Measurements from ENCODE around the gene SPAG4. TPM values are rescaled to one million over a fixed set of nuclear protein-coding genes. Genes with fewer than 3 reads are reported as not detected.

The SPAG4 gene
- total and polyA plus RNA-seq, 10 of the 15 experiments (the other 5 are each of a cell fraction or from before 2014, with no cell fraction given), result 0.90 to 12.5 (median 2.4) TPM

- no peak for TF ChIP-seq NFXL1 (IDR thresholded peaks at IDR 0.05; ENCODE audit: borderline replicate concordance)
Observed at GRCh38 chr20:35621560-35621946, 5.9 kb downstream of the SPAG4 start (continued).

DNA sequence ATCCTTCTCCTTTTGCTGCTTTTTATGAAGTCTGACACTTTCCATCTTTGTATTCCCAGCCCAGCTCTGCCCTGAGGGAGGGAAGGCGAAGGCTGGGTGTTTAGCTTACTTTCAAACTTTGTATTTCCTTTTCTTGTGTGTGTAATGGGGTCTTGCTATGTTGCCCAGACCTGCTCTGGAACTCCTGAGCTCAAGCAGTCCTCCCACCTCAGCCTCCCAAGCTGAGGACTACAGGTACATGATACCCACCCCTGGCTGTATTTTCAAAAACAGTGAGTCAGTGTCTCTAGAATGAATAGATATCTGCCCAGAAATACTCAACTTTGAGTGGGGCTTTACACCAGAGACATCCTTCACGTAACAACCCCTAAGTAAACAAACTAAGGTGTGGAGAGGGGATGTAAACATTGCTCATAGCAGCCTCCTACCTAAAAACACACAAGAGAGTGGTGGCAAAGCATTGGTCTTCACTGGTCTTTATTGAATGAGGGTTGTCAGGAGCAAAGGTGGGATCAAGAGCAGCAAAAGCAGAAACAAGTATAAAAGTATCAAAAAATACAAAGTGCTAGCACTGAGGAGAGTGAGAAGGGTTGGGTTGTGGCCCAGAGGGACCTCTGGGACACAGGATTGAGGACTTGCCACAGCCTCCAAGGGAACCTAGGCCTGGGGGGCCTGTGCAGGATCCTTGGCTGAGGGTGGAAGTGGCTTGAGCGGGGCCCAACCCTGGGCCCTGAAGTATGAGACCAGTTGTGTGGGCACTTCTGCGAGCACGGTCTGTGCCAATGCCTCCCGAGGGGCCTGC lies 10.2 kb downstream of the SPAG4 start:
- Histone ChIP-seq H3K27ac (ENCODE audit: control insufficient read depth, insufficient read depth) (no peak overlapping the region), H3K9ac (ENCODE audit: control insufficient read depth, insufficient read depth, low read length) (no peak overlapping the region), H2AFZ (ENCODE audit: control insufficient read depth, low read depth, low read length) (no peak overlapping the region), H3K79me2 (ENCODE audit: control insufficient read depth, insufficient read depth, low read length) (no peaks in the 10 kb centered on the region), H3K4me1 (ENCODE audit: control insufficient read depth, insufficient read depth, low read length) (no peaks in the 10 kb centered on the region), H3K9me3 (replicated peaks; ENCODE audit: control insufficient read depth, insufficient read depth, low read length) (no peaks in the 10 kb centered on the region), H3K4me2 (ENCODE audit: control insufficient read depth, insufficient read depth) (no peak overlapping the region), H3K4me3 (no peak overlapping the region), H4K20me1 (ENCODE audit: control insufficient read depth, insufficient read depth) (no peaks in the 10 kb centered on the region), H3K27me3 (replicated peaks in 1 of 2; ENCODE audit: control insufficient read depth in 2 of 2, insufficient read depth in 2 of 2, low read length in 1 of 2) (no peaks in the 10 kb centered on the region), H3K36me3 (ENCODE audit: control insufficient read depth in 2 of 2, insufficient read depth in 2 of 2, low read length in 1 of 2) (peaks cover 14 to 22% of the 10 kb centered on the region in 2 experiments)
- TF ChIP-seq NFYA (IDR thresholded peaks at IDR 0.05; ENCODE audit: borderline replicate concordance, low read depth, low read length) (no peak), TCF7 (IDR thresholded peaks at IDR 0.05; ENCODE audit: borderline replicate concordance) (no peak), GABPA (IDR thresholded peaks at IDR 0.05; ENCODE audit: low read depth) (no peak), SREBF2 (IDR thresholded peaks at IDR 0.05; ENCODE audit: low read length) (no peak), HDAC6 (IDR thresholded peaks at IDR 0.05; ENCODE audit: unreplicated experiment) (no peak), DPF2 (IDR thresholded peaks at IDR 0.05) (no peak), PRDM15 (CRISPR knock-in tag; IDR thresholded peaks at IDR 0.05) (no peak), ZNF207 (IDR thresholded peaks at IDR 0.05; ENCODE audit: borderline replicate concordance) (no peak), ZNF217 (IDR thresholded peaks at IDR 0.05) (no peak), SMAD5 (IDR thresholded peaks at IDR 0.05; ENCODE audit: low read depth) (no peak), YY1 (IDR thresholded peaks at IDR 0.05; ENCODE audit: low read depth, low read length) (no peak), MXI1 (IDR thresholded peaks at IDR 0.05; ENCODE audit: low read depth, low read length) (no peak), EP300 (IDR thresholded peaks at IDR 0.05; ENCODE audit: borderline replicate concordance in 1 of 2, control insufficient read depth in 1 of 2, low read depth in 2 of 2, low read length in 2 of 2) (no peak), FOXM1 (IDR thresholded peaks at IDR 0.05; ENCODE audit: low read depth, low read length) (no peak), POU2F2 (IDR thresholded peaks at IDR 0.05; ENCODE audit: borderline replicate concordance, low read depth, low read length) (no peak), CBX5 (IDR thresholded peaks at IDR 0.05; ENCODE audit: low read depth) (no peak)
- intact Hi-C loops (cut with micrococcal nuclease; ENCODE audit: unreplicated experiment), result no loop called here
- ChIA-PET POLR2A (interaction anchor here (0.6 kb wide), 1 partner anchor 65 kb away, joined by 3 read pairs; no protein-coding TSS in a partner anchor), RAD21 (ENCODE audit: unreplicated experiment) (no interaction called here), CTCF (no interaction called here), SMC1A (ENCODE audit: uncharacterized antibody, unreplicated experiment) (interaction anchor here (1.2 kb wide), 1 partner anchor 9 kb away, joined by 3 read pairs; no protein-coding TSS in a partner anchor)
- no TSS peak for BruUV-seq (replicated peaks)
- FAIRE-seq (no peak), DNase-seq (ENCODE audit: low read depth, low spot score) (no peak), ATAC-seq (no peak)
- WGBS (ENCODE audit: insufficient coverage, insufficient replicate concordance, low lambda C conversion rate, missing lambda C conversion rate), result 93% methylated on average over 5 of the region's 6 CpGs
- in situ Hi-C loops (cut with MboI), result no loop called here

Data from GM12878 (cell line).